ENCODE data around the gene SEC24D.

The SEC24D gene

GRCh38 chr4:118858779-118859178, 22.9 kb upstream of the SEC24D start:
- no peak for TF ChIP-seq CTCF (IDR thresholded peaks at IDR 0.05; ENCODE audit: control insufficient read depth, insufficient read depth, low read depth, low read length, missing control alignments)
- DNase-seq (ENCODE audit: low read depth), result no peak
- H3K4me3 ChIP-seq (ENCODE audit: control insufficient read depth, low read depth, low read length), result no peak overlapping the region

- no peak for TF ChIP-seq CTCF (IDR thresholded peaks at IDR 0.05; ENCODE audit: control insufficient read depth, insufficient read depth, low read depth, low read length, missing control alignments)
These were observed 21.8 kb upstream of the SEC24D start for GRCh38 chr4:118857760-118858159.

GRCh38 chr4:118850488-118851173, 14.7 kb upstream of the SEC24D start:
- no peak for DNase-seq (ENCODE audit: low read depth)
- peak overlapping the region; percentile 20; the same call in 1 of the 2 replicates for H3K4me3 ChIP-seq (ENCODE audit: control insufficient read depth, low read depth, low read length)
- TF ChIP-seq CTCF (IDR thresholded peaks at IDR 0.05; ENCODE audit: control insufficient read depth, insufficient read depth, low read depth, low read length, missing control alignments), result no peak

More at GRCh38 chr4:118857760-118858159, 21.8 kb upstream of the SEC24D start:
- no peak for DNase-seq (ENCODE audit: low read depth)
- no peak overlapping the region for H3K4me3 ChIP-seq (ENCODE audit: control insufficient read depth, low read depth, low read length)

GRCh38 chr4:118849867-118850487, 14.1 kb upstream of the SEC24D start:
- no peak for TF ChIP-seq CTCF (IDR thresholded peaks at IDR 0.05; ENCODE audit: control insufficient read depth, insufficient read depth, low read depth, low read length, missing control alignments)
- H3K4me3 ChIP-seq (ENCODE audit: control insufficient read depth, low read depth, low read length), result peak overlapping the region; percentile 20; the same call in 1 of the 2 replicates
- no peak for DNase-seq (ENCODE audit: low read depth)

GRCh38 chr4:118848901-118849300, 13.0 kb upstream of the SEC24D start:
- TF ChIP-seq CTCF (IDR thresholded peaks at IDR 0.05; ENCODE audit: control insufficient read depth, insufficient read depth, low read depth, low read length, missing control alignments), result no peak
- DNase-seq (ENCODE audit: low read depth), result no peak
- no peak overlapping the region for H3K4me3 ChIP-seq (ENCODE audit: control insufficient read depth, low read depth, low read length)

- no peak overlapping the region for H3K4me3 ChIP-seq (ENCODE audit: control insufficient read depth, low read depth, low read length)
- no peak for DNase-seq (ENCODE audit: low read depth)
- TF ChIP-seq CTCF (IDR thresholded peaks at IDR 0.05; ENCODE audit: control insufficient read depth, insufficient read depth, low read depth, low read length, missing control alignments), result no peak
These were observed 12.3 kb upstream of the SEC24D start for GRCh38 chr4:118848242-118848641.
